Putamen (tissue), 1 donor: Measurements from ENCODE around the gene ERMP1.
A peak's percentile ranks its signal among the peaks of the same experiment; 100 is the strongest.
"Not testable (repeated sequence)": the region's sequence is repeated elsewhere in the genome, so short reads cannot be mapped to it uniquely, and the experiment has no call there.

Experiments
- DNase-seq: peaks from one replicate; pipeline ENCODE4 v3.0.0-alpha.2; 2016; ENCODE audit warnings: low spot score

ERMP1 gene

DNA sequence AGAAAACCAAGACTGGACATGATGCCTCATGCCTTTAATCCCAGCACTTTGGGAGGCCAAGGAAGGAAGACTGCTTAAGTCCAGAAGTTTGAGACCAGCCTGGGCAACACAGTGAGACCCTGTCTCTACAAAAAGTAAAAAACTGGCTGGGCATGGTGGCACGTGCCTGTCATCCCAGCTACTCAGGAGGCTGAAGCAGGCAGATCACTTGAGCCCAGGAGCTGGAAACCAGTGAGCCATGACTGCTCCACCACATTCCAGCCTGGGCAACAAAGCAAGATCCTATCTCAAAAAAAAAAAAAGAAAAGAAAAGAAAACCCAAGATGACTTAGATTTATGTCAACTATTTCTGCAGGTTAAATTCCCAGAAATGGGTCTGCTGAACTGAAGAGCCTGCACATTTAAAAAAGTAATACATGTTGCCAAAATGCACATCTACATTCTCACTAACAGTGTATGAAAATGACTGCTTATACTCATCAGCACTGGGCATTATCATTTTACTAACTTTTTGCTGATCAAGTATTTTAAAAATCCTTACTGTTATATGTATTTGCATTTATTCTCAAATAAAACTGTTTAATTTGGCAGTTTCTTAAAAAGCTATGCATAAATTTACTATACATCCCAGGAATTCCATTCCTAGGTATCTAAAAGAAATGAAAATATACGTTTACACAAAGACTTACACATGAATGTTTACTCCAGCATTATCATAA lies 14.3 kb downstream of the ERMP1 start:
- DNase-seq: no peak

DNA sequence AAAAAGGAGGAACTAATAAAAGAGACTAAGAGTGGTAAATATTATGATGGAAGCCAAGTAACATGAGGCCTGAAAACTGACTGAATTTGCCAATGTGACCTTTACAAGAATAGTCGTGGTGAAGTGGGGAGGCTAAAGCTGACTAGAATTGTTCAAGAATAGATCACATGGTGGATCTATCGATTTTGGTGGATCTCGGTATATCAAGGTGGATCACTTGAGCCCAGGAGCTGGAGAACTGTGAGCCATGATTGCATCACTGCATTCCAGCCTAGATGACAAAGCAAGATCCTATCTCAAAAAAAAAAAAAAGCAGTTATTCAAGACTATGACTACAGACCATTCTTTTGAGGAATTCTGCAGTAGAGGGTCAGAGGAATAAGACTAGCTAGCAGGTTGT lies 15.1 kb downstream of the ERMP1 start:
- no peak for DNase-seq

DNA sequence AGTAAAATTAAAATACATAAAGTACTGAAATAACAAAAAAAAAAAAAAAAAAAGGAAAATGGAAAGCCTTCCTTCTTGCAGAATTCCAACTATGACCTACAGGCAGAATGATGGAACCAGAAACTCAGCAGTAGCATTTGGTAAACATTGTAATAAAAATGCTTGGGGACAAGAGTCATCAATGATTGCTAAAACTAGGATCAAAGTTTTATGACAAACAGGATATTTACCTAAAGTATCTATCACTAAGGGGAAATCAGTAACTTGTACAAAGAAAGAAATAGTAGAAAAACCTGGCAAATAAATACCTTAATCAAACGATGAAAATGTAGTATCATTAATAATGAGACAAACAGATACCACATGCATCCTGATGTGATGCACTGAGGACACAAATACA lies 17.5 kb downstream of the ERMP1 start:
- DNase-seq: no peak

DNA sequence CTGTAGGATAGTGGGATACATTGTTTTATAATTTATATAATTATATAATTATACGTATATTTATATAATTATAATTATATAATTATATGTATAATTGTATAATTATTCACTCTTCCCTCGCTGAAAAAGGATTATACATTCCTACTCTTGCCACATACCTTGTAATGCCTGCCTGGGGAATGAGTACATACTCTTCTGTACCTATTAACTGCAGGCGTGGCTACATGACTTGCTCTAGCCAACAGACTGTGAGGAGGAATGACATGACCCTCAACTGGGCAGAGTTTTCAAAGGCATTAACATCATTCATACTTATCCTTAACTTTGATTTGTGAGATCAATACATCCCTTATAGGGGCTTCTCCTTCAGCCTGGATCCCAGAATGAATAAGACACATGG lies 19.1 kb downstream of the ERMP1 start:
- DNase-seq: no peak

DNA sequence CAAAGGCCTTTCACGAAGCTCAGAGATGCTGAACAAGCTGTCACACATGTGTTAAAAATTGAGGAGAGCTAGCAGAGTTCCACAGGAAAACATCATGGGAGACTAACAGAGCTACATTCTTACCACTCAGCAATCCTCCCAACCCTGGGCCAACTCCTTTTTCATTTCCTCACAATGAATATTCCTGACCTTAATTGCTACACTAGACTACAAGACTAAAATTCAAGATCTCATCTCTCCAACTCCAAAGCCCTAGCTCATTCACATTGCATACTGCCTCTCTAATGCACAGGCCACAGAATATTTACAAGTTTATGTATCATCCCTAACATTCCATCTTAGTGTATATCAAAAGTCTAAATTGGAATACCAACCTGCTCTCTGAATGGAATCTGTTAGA lies 21.2 kb downstream of the ERMP1 start:
- DNase-seq: no peak

DNA sequence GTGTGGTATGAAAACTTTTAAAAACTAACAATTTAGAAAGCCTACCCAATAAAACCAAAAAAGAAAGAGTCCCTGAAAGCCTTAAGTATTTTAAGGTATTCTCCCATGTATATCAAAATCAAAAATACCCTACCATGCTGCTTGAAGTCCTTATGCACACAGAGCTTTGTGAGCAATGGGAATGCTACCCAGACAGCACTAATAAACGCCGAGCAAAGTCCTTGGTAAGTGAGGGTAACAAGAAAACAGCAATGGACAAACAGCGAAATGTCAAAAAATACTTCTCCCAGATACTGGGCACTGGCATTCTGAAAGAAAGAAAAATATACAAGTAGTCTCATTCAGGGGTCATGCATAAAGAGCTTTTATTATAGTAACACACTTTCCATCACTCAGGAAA lies 27.4 kb downstream of the ERMP1 start:
- no peak for DNase-seq

DNA sequence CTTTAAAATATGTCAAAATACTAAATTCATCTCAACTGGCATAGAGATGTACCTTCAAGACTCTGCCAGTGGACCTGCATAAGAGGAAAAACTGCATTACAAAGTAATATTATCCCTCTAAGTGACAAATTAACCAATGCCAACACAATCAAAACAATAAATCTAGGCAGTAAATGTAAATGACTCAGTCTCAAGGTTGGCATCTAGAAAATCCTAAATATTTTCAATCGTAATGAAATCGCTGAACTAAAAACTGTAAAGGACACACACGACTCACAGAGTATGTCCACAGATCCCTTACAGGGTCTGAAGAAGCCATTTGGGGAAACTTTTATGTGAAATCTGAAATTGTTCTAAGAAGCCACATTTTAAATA lies 31.2 kb downstream of the ERMP1 start:
- no peak for DNase-seq

DNA sequence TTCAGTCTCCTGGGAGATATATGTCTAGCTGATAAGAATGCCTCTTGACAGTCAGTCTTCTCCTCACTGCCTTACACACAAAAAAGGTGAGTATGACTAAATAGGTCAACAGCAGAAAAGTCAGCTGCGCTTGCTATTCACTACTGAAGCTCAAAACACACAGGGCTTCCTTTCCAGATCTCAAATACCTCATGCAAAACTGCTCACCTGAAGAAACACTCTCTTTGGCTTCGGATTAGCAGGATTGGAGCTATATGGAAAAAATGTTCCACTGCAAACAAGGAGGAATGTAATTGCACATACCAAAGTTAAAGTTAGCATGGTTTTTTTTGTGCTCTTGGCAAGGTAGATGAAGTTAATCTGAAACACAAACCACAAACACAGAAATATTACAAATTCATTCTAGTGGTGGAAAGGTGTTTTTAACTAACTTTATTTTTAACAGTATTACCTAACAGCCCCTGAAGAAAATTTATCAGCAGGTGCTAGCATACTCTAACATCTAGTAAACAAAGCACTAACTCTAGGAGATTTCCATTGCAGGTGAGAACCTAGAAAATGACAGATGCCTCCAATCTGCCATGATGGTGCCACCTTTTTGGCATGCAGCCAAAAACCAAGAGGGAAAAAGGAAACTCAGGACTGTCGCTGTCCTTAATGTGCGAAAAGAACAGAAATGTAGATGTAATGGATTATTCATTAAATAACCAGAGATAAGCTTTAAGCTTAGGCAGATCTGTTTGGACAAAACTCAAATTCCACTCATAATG lies 31.8 kb downstream of the ERMP1 start:
- DNase-seq: no peak

DNA sequence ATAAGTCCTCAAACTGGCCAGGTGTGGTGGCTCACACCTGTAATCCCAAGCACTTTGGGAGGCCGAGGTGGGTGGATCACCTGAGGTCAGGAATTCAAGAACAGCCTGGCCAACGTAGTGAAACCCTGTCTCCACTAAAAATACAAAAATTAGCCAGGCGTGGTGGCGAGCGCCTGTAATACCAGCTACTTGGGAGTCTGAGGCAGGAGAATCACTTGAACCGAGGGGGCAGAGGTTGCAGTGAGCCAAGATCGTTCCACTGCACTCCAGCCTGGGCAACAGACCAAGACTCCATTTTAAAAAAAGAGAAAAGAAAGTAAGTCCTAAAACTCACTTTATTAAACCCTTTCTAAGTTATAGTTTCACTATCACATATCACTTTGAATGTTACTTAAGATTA lies 32.5 kb downstream of the ERMP1 start:
- not testable (repeated sequence) for DNase-seq

DNA sequence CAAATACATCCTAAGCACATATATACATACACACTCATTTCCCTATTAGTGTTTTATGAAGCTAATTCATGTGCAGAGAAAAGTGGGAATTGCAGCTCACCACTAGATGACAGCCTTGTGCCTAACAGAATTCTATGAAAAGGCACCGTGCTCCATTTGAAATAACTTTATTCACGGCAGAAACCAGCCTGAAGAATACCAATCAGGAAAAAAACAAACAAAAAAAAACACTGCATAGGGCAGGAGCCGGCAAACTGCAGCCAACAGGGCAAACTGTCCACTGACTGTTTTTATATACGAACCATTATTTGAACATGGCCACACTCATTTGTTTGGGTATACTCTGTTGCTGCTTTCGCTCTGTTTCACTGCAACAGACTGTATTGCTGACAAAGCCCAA lies 33.6 kb downstream of the ERMP1 start:
- peak; percentile 72 for DNase-seq

DNA sequence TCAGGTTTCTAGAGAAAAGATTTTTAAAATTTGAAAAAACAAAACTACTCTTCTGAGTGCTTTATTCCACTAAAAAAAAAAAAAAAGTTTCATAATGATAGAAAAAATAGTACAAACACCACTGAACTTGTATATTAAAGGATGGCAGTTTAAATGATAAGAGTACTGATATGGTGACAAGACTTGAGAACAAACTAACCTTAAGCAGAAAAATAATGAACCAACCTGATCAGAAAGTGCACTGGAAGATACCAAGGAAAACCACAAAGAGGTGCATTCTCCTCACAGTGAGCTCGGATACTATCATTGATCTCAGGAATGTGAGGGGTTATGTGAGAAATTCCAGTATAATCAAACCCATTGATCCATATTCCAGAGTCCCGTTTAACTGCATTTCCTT lies 34.3 kb downstream of the ERMP1 start:
- no peak for DNase-seq

DNA sequence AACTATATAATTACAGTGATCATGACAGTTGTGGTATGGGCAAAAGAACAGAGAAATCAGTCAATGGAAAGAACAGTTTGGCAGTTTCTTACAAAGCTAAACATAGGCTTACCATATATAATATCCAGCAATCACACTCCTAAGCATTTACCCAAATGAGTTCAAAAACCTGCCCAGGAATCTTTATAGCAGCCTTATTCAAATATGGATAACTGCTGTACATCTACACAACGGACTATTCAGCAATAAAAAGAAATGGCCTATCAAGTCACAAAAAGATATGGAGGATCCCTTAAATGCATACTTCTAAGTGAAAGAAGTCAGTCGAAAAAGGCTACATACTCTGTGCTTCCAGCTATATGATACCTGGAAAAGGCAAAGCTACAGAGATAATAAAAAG lies 36.6 kb downstream of the ERMP1 start:
- no peak for DNase-seq

DNA sequence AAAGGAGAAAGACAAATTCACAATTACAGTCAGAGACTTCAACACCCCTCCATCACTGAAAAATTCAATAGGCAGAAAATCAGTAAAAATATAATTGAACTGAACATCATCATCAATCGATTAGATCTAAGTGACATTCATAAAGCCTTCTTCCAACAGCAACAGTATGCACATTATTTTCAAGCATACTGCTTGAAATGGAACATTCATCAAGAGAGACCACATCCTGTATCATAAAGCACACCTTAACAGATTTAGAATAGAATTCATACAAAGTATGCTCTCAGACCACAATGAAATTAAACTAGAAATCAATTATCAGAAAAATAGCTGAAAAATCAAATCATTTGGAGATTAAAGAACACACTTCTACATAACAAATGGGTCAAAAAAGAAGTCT lies 39.1 kb downstream of the ERMP1 start:
- no peak for DNase-seq

DNA sequence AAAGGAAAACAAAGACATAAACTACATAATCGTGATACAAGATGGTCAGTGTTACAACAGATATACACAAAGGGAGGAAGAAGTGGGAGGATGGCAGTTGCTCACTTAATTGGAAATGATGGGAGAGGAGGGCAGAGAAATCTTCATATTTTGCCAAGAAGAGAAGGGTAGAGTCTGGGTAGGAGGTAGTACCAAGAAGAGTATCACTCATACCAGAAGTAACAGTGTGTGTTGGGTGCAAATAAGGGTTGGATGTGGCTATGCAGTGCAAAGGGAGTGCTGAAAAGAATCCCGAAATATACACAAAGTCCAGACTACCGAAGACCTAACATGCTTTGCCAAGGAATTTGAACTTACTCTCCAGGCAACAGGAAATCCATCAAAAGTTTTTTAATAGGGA lies 41.0 kb downstream of the ERMP1 start:
- no peak for DNase-seq

DNA sequence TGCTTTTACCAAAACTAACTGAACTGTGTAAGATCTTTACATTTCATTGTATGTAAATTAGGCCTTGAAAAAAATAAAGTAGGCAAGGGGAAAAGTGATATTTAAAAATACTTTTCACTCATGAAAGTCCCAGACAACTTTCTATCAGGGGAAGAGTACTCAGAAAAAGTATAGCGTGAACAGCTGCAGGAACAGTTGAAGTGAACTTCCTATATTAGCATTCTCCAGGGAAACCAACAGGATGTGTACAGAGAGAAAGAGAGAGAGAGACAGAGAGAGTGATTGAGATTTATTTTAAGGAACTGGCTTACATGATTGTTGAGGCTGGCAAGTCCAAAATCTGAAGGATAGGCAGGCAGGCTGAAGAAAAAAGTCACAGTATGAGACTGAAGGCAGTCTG lies 42.0 kb downstream of the ERMP1 start:
- no peak for DNase-seq

DNA sequence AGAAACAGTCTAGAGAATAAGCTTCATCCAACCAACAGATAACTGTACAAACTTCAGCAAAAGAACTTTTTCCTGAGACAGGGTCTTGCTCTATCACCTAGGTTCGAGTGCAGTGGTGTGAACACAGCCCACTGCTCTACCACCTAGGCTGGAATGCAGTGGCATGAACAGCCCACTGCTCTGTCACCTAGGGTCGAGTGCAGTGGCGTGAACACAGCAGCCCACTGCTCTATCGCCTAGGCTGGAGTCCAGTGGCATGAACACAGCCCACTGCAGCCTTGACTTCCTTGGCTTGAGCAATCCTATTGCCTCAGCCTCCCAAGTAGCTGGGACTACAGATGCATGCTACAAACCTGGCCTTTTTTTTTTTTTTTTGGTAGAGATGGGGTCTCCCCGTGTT lies 43.4 kb downstream of the ERMP1 start:
- DNase-seq: no peak

DNA sequence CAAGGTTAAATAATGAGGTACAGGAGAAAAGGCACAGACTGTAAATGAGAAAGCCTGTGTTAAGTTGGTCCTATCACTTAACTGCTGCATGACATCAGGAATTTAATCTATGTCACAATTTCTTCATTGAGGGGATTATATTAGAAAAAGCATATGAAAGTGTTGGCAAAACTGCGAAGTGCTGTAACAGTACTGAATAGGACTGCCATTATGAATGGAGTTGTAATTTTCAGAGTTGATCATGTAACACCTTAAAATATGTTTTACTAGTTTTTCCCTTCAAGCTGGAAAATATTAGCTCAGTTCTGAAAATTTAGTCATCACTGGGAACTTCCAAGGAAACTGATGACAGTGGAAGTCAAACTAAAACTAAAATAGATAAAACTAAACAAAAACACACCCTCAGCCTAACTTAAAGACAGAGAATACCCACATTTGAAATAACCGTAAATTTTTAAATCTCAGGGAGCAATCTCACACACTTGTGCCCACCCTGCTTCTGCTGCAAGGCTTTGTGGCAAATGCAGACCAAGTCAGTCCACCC lies 45.1 kb downstream of the ERMP1 start:
- DNase-seq: no peak

DNA sequence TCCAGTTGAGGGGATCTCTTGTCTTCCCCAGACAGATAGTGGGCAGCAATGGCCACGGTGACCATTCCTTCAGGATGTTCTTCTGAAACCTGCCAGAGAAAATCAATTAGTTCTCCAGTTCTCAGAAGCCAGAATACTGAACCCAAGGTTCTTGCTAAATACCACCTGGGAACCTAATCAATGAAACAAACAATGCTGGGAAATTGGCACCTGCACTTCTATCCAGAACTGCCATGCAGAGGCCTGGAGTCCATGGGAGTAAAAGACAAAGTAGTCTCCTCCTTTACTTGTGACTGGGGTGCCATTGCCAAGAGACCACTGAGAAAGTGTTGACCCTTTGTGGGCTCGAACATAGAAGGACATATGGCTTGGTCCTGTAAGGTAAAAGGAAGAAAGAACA lies 45.7 kb downstream of the ERMP1 start:
- no peak for DNase-seq

DNA sequence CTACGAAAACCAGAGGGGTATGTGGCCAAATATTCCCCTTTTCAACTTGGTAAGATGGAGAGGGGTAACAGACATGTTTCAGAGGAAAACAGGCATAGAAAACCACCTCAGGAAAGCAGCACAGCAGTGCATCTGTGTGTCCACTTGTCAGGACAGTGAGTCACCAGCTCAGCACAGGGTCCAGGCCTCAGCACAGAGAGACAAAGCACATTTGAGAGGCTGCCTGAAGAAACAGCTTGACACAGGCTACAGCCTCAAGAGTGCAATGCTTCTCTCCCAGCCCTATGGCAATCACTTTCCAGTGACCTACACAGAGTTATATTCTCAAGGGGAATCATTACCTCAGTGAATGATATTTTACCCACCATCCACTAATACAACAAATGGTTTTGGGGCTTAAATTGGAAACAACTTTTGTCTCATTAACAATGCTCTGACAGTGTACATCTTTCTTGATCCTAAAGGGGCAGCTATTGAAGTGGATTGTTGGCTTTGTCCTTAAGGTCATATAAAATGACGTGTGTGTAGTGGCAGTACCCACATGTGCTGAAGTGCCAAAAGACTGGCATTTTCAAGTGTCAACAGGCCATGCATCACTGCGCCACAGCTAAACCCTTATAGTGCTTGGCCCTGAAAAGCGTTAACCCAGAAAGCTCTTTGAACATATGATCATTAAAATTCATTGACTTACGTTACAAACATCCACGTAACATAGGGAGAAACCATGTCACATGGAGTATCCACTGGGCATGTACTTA lies 46.4 kb downstream of the ERMP1 start:
- peak; percentile 24 for DNase-seq

DNA sequence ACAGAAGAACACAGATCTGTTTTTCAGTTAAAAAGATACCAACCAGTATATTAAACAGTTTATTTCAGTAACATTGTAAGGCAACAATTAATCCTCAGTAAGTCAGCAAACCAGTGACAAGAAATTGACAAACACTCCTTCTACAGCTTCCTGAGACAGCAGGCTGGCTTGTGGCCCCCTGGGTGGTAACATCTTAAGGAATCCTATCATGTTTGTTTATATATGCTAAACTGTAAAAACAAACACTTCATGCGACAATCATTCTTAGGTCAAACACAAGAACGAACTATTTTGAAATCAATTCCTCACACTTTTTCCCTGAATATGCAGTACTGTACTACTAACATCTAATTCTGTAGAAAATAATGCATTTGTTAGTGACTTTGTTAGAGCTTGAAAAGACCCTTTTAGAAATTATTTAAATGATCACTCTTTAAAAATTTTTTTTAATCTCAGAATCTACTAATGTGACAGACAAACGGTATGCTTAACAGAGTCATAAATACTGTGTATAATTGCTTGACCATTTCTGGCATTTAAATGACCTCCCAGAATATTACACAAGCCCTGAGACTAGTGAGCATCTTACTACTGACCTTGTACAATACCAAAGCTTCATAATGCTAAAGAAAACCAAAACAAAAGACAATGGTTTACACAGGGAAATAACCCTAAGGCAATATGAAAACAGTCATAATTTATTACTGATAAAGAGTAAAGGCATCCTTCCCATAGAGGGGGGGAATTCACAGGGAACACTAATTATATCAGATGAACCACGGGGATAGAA lies 48.2 kb downstream of the ERMP1 start:
- DNase-seq: no peak

DNA sequence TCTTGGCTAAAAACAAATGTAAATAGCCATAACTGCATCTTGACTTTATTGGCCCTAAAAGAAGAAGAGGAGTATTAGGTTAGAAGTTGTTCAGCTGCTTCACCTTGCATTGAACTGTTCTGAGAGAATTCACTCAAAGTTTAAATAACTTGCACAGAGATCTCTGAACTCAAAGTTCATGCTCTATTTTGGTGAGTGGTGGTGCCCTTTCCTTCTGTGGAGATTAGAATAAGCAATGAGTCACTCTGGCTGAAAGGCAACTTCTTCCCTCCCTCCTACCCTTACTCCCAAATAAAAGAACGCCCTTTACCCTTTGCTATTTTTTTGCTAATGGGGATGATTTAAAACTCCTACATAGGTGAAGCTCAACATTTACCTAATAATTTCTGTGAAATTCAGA lies 48.9 kb downstream of the ERMP1 start:
- DNase-seq: no peak

DNA sequence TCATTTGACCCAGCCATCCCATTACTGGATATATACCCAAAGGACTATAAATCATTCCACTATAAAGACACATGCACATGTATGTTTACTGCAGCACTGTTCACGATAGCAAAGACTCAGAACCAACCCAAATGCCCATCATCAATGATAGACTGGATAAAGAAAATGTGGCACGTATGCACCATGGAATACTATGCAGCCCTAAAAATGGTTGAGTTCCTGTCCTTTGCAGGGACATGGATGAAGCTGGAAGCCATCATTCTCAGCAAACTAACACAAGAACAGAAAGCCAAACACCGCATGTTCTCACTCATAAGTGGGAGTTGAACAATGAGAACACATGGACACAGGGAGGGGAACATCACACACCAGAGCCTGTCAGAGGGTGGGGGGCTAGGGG lies 49.5 kb downstream of the ERMP1 start:
- not testable (repeated sequence) for DNase-seq
